ES-I3 (cell line): Measurements from ENCODE around the gene SH3PXD2A.
"Not testable (repeated sequence)": the region's sequence is repeated elsewhere in the genome, so short reads cannot be mapped to it uniquely, and the experiment has no call there.

ENCODE experiments used
- H3K36me3 ChIP-seq: 2 replicates; pipeline ENCODE4 v1.6.1; 2013; ENCODE audit warnings: mild to moderate bottlenecking, low read length, control low read depth, moderate library complexity; ENCODE audit not compliant: insufficient read depth
- H3K4me1 ChIP-seq: 2 replicates; pipeline ENCODE4 v1.6.1; 2013; ENCODE audit warnings: mild to moderate bottlenecking, control low read depth, low read length; ENCODE audit not compliant: insufficient read depth
- H3K9ac ChIP-seq: 2 replicates; pipeline ENCODE4 v1.6.1; 2013; ENCODE audit warnings: low read depth, mild to moderate bottlenecking, low read length, moderate library complexity
- H3K9me3 ChIP-seq: 2 replicates; pipeline ENCODE4 v1.6.1; 2013; ENCODE audit warnings: mild to moderate bottlenecking, low read length, moderate library complexity; ENCODE audit not compliant: control insufficient read depth, insufficient read depth

SH3PXD2A gene

DNA sequence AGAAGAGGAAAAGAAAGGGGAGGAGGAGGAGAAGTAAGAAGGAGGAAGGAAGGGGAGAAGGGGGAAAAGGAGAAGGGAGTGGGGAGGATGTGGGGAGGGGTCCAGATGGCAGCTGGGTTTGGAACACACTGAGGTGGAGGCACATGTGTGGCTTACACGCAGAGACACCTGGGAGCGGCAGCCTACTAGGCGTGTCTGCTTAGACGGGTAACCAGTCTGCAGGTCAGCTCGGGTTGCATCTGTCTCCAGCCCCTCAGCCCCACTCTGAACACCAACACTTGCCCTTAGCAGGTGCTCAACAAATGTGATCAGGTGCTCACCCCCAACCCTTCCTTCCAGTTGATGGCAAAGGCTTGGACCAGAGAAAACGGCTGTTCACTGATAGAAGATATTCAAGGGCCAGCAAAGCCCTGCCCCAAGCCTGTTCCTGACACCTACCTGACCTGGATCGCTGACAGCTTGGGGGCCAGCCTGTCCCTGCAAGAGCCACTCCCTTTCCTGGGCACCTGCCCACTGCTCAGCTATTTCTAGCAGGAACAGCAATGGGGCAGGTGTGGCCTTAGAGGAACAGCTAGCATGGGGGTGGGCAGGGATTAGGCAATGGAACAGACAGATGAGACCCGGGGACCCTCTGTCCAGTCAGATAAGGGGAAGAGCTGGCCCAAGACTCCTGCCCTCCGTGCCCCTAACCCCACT lies 70.5 kb downstream of the SH3PXD2A start:
- Histone ChIP-seq H3K9ac (no peak overlapping the region), H3K9me3 (no peaks in the 10 kb centered on the region), H3K36me3 (no peaks in the 10 kb centered on the region), H3K4me1 (0 out of 2 replicates have a peak, but pooled peaks cover 3% of the 10 kb centered on the region)

- 0 out of 2 replicates have a peak, but pooled peaks cover 3% of the 10 kb centered on the region for H3K4me1 ChIP-seq
- H3K36me3 ChIP-seq = no peaks in the 10 kb centered on the region
- H3K9ac ChIP-seq = no peak overlapping the region
- no peaks in the 10 kb centered on the region for H3K9me3 ChIP-seq
Measured at GRCh38 chr10:103784089-103784488, 71.3 kb downstream of the SH3PXD2A start.

DNA sequence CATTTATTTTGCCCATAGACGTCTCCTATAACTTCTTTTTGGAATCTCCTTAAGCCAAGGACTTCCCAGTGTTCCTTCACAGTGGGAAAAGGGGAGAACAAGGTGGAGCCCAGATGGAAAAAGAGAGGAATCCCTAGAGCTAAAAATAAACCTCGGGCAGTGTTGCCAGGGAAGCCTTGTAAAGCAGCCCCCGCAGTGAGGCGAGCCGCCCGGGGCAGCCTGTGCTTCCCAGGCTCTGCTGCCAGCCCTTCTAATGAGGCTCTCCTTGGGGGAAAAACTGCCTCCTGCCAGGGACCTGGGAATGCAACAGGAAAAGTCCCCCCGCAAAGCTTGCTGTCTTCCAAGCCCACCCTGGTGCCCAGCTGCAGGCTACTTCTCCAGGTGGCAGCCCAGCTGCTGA lies 71.7 kb downstream of the SH3PXD2A start:
- no peak overlapping the region for H3K9ac ChIP-seq

DNA sequence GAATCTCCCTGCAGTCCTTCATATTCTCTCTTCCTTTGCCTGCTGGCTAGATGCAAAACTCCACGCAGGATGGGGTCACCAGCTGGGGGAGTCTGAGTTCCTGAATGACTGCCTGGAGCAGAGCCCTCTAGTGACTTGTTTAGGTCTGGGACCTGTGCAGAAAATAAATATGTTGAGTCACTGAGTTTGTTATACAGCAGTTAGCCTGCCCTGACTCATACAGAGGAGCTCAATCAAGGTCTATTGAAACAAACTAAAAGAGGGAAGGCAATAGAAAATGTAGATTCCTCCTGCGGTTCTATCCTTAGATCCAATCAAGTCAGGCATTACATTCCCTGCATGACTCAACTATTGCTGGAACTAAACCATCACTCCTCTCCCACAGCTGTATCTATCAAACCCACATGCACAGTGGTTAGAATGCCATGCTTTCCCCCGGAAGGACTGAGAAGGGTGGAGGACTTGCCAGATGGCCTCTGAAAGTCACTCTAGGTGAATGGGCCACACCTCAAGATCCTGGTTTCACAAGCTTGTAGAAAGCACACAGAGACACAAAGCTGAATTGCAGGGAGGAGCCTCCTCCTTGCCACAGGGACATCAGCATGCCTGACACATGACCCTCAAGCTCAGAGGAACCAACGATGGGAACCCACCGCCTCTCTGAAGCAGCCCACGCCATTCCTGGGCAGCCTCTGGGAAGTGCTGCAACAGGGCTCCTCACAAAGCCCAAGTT lies 73.9 kb downstream of the SH3PXD2A start:
- H3K4me1 ChIP-seq = 0 out of 2 replicates have a peak, but pooled peaks cover 3% of the 10 kb centered on the region
- no peak overlapping the region for H3K9ac ChIP-seq
- no peaks in the 10 kb centered on the region for H3K9me3 ChIP-seq
- H3K36me3 ChIP-seq = no peaks in the 10 kb centered on the region

More for the DNA sequence above, 71.7 kb downstream of the SH3PXD2A start:
- no peaks in the 10 kb centered on the region for H3K36me3 ChIP-seq
- 0 out of 2 replicates have a peak, but pooled peaks cover 3% of the 10 kb centered on the region for H3K4me1 ChIP-seq
- no peaks in the 10 kb centered on the region for H3K9me3 ChIP-seq

GRCh38 chr10:103780242-103781149 lies 74.9 kb downstream of the SH3PXD2A start:
- Histone ChIP-seq H3K36me3 (no peaks in the 10 kb centered on the region), H3K4me1 (0 out of 2 replicates have a peak, but pooled peaks cover 3% of the 10 kb centered on the region), H3K9ac (no peak overlapping the region)

DNA sequence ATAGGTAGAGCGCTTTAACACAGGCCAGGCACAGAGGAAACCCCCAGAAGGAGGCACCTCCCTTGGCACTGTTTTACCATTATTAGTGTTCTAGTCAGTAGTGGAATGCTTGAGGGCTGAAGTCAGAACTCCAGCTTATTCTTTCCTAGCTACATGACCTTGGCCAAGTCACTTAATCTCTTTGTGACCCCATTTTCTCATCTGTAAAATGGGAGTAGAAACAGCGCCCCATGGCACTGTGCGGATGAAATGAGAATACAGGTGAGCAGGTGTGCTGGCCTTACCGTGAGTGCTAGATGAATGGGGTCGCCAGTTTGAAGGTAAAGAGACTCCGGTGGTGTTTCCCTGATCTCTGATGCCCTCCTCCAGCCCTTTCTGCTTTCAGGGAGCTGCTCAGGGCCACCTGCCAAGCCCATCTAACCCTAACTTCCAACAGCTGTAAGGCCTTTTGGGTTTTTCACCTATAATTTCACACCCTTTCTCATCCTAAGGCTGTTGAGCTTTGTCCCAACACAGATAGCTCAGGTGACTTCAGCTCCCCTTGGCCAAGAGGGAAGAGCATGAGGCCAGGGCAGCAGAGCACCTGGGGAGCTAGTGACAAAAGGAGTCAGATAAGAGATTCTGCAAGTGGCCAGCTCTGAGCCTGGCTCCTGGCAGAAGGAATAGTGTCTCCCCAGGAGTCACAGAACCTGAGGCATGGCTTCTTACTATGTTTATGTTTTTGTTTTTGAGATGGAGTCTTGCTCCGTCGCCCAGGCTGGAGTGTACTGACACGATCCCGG lies 76.8 kb downstream of the SH3PXD2A start:
- Histone ChIP-seq H3K36me3 (no peaks in the 10 kb centered on the region), H3K9ac (no peak overlapping the region), H3K9me3 (no peaks in the 10 kb centered on the region), H3K4me1 (0 out of 2 replicates have a peak, but pooled peaks cover 3% of the 10 kb centered on the region)

More at GRCh38 chr10:103780242-103781149, 74.9 kb downstream of the SH3PXD2A start:
- no peaks in the 10 kb centered on the region for H3K9me3 ChIP-seq

- peaks cover 4% of the 10 kb centered on the region; the same call in 1 of the 2 replicates for H3K4me1 ChIP-seq
- no peak overlapping the region for H3K9ac ChIP-seq
- H3K9me3 ChIP-seq = no peaks in the 10 kb centered on the region
- no peaks in the 10 kb centered on the region for H3K36me3 ChIP-seq
Measured at GRCh38 chr10:103776878-103777591, 78.3 kb downstream of the SH3PXD2A start.

DNA sequence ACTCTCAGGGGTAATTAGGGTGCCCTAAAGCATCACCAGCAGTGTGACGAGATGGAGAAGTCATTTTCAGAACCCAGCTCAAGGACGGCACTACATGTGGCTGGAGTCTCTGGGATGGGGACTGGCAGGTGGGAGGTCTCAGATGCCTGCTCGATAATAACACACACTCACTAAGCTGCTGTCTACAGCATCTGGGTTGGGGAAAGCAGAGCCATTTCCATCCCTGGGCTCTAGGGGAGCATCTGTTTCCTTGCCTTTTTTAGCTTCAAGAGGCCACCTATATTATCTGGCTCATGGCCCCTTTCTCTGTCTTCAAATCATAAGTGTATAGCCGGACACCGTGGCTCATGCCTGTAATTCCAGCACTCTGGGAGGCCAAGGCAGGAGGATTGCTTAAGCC lies 79.6 kb downstream of the SH3PXD2A start:
- Histone ChIP-seq H3K4me1 (peaks cover 5% of the 10 kb centered on the region; the same call in 1 of the 2 replicates), H3K9me3 (no peaks in the 10 kb centered on the region), H3K9ac (no peak overlapping the region), H3K36me3 (no peaks in the 10 kb centered on the region)

GRCh38 chr10:103772846-103773245 lies 82.5 kb downstream of the SH3PXD2A start:
- Histone ChIP-seq H3K9ac (peak overlapping the region; percentile 61; the same call in 1 of the 2 replicates), H3K4me1 (peaks cover 14% of the 10 kb centered on the region)
- not testable (repeated sequence) for H3K9me3 ChIP-seq, H3K36me3 ChIP-seq

GRCh38 chr10:103772096-103772845 lies 83.1 kb downstream of the SH3PXD2A start:
- Histone ChIP-seq H3K9ac (peak overlapping the region; percentile 61), H3K4me1 (peaks cover 18% of the 10 kb centered on the region)

DNA sequence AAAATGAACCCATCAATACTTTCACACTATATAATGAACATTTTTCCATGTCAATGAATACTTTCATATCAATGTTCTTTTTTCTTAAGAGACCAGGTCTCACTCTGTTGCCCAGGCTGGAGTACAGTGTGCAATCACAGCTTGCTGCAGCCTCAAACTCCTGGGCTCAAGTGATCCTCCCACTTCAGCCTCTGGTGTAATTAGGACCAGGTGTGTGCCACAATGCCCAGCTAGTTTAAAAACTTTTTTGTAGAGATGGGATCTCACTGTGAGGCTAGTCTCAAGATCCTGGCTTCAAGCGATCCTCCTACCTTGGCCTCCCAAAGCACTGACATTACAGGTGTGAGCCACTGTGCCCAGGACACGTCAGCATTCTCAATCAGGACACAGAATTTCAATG lies 85.2 kb downstream of the SH3PXD2A start:
- Histone ChIP-seq H3K9me3 (no peaks in the 10 kb centered on the region), H3K36me3 (no peaks in the 10 kb centered on the region), H3K4me1 (peaks cover 18% of the 10 kb centered on the region), H3K9ac (no peak overlapping the region)

More at GRCh38 chr10:103772096-103772845, 83.1 kb downstream of the SH3PXD2A start:
- H3K36me3 ChIP-seq = no peaks in the 10 kb centered on the region
- H3K9me3 ChIP-seq = no peaks in the 10 kb centered on the region

GRCh38 chr10:103769176-103769575 lies 86.2 kb downstream of the SH3PXD2A start:
- H3K9ac ChIP-seq = no peak overlapping the region
- peaks cover 18% of the 10 kb centered on the region for H3K4me1 ChIP-seq
- no peaks in the 10 kb centered on the region for H3K9me3 ChIP-seq
- H3K36me3 ChIP-seq = no peaks in the 10 kb centered on the region
